GM06990 (cell line): ENCODE data around the gene PANK4.
A peak's percentile ranks its signal among the peaks of the same experiment; 100 is the strongest.

Experiments
- DNase-seq: peaks from one replicate; pipeline ENCODE4 v3.0.0-alpha.2; 2011; ENCODE audit not compliant: insufficient read length; ENCODE audit errors: extremely low read depth
- H3K27me3 ChIP-seq: replicated peaks from 2 replicates; pipeline ENCODE4 v1.6.0; 2011; ENCODE audit warnings: low read length; ENCODE audit not compliant: control insufficient read depth, insufficient read depth
- H3K36me3 ChIP-seq: 2 replicates; pipeline ENCODE4 v1.5.1; 2011; ENCODE audit warnings: low read length; ENCODE audit not compliant: control insufficient read depth, insufficient read depth
- H3K4me3 ChIP-seq: replicated peaks from 2 replicates; pipeline ENCODE4 v1.5.1; 2011; ENCODE audit warnings: low read depth, mild to moderate bottlenecking, control low read depth, low read length
- TF ChIP-seq, protein P1 (sequence below): IDR thresholded peaks from 2 replicates; pipeline ENCODE4 v1.5.1; 2011; ENCODE audit warnings: low read length, control low read depth, mild to moderate bottlenecking, inconsistent platforms; ENCODE audit not compliant: insufficient read depth, poor library complexity, severe bottlenecking

PANK4 gene

DNA sequence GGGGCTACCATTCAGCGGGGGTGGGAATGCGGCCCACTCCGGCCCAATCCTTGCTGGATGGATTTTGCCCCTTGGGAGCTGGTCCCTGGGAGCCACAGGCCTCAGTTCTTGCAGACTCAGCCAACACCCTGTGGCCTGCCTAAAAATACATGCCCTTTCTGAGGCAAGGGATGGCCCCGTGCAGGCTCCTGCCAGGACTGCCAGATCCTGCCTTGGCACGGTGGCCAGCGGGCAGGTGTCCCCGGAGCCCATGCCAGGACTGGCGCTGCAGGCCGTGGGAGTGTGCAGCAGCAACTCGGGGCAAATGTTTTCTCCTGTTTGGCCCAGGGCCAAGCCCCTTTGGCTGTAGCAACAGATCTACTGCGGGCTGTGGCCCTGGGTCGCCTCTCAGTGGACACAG is 1.6 kb upstream of the PANK4 start:
- peaks cover 2% of the 10 kb centered on the region; the same call in 1 of the 2 replicates for H3K27me3 ChIP-seq
- TF ChIP-seq, protein P1, sequence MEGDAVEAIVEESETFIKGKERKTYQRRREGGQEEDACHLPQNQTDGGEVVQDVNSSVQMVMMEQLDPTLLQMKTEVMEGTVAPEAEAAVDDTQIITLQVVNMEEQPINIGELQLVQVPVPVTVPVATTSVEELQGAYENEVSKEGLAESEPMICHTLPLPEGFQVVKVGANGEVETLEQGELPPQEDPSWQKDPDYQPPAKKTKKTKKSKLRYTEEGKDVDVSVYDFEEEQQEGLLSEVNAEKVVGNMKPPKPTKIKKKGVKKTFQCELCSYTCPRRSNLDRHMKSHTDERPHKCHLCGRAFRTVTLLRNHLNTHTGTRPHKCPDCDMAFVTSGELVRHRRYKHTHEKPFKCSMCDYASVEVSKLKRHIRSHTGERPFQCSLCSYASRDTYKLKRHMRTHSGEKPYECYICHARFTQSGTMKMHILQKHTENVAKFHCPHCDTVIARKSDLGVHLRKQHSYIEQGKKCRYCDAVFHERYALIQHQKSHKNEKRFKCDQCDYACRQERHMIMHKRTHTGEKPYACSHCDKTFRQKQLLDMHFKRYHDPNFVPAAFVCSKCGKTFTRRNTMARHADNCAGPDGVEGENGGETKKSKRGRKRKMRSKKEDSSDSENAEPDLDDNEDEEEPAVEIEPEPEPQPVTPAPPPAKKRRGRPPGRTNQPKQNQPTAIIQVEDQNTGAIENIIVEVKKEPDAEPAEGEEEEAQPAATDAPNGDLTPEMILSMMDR = no peak
- no peaks in the 10 kb centered on the region for H3K36me3 ChIP-seq
- no peak overlapping the region for H3K4me3 ChIP-seq
- no peak for DNase-seq

DNA sequence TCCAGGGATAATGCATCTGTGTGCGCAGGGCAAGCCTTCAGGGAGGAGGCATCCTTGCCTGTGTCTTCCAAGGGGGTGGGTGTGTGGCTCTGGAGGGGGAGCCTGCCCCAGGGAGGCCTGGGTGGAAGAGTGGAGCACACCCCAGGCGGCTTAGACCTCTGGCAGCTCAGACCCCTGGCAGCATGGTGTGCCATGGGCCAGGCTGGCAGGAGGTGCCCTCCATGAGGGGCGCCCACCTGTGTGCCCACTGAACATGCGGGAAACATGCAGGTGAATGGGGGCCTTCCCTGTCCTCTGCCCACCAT is 1.1 kb upstream of the PANK4 start:
- TF ChIP-seq, protein P1 = no peak
- Histone ChIP-seq H3K27me3 (peaks cover 2% of the 10 kb centered on the region; the same call in 1 of the 2 replicates), H3K36me3 (no peaks in the 10 kb centered on the region), H3K4me3 (no peak overlapping the region)
- no peak for DNase-seq

DNA sequence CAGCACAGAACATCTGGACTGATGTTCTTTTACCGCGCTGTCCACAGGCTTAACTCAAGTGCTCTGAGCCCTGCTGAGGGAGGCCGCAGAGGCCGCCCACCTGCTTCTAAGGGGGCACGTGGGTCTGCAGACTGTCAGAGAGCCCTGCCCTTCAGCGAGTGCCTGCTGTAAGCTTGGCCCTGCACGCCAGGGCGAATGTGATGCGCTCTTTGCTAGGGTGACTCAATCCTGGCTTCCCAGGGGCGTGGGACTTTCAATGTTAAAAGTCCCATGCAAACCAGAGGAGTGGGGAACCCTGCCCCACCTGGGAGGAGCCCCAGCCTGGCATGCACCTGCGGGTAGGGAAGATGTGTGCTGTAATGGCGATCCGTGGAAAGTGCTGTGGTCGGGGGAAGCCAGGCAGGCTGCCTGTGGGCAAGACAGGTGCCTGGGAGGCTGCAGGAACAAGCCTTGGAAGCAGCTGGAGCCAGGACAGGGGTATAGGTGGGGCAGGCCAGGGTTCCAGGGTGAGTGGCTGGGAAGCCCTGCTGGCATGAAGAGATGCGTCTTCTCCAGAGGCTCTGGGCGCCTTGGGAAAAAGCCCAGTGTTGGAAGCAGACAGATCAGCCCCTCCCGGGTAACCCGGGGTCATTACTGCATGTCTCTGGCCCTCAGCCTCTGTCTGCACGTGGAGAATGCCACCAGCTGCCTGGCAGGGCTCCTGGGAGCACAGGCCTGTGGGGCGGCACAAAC is 594 bp upstream of the PANK4 start:
- TF ChIP-seq, protein P1 = no peak
- peak overlapping the region; percentile 69 for H3K4me3 ChIP-seq
- H3K36me3 ChIP-seq = no peaks in the 10 kb centered on the region
- DNase-seq = peak; percentile 69
- H3K27me3 ChIP-seq = peaks cover 2% of the 10 kb centered on the region; the same call in 1 of the 2 replicates

DNA sequence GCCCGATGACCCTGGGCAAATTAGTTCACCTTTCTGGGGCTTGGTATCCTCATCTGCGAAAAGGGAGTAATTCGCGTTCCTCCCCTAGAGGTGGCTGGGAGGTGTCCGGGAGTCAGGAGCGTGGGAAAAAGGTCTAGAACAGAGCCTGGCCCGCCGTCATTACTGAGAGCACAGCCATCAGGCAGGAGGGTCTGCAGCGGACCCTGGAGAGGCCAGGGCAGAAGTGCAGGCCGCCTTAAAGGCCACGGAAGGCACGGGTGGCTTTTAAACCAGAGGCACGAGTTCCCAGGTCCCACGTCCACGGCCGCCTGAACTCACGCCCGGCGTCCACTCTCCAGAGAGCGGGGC is 850 bp downstream of the PANK4 start:
- DNase-seq = no peak
- Histone ChIP-seq H3K27me3 (no peaks in the 10 kb centered on the region; the same call in 1 of the 2 replicates), H3K36me3 (peaks cover 7% of the 10 kb centered on the region), H3K4me3 (peak overlapping the region; percentile 78)
- TF ChIP-seq, protein P1 = no peak

DNA sequence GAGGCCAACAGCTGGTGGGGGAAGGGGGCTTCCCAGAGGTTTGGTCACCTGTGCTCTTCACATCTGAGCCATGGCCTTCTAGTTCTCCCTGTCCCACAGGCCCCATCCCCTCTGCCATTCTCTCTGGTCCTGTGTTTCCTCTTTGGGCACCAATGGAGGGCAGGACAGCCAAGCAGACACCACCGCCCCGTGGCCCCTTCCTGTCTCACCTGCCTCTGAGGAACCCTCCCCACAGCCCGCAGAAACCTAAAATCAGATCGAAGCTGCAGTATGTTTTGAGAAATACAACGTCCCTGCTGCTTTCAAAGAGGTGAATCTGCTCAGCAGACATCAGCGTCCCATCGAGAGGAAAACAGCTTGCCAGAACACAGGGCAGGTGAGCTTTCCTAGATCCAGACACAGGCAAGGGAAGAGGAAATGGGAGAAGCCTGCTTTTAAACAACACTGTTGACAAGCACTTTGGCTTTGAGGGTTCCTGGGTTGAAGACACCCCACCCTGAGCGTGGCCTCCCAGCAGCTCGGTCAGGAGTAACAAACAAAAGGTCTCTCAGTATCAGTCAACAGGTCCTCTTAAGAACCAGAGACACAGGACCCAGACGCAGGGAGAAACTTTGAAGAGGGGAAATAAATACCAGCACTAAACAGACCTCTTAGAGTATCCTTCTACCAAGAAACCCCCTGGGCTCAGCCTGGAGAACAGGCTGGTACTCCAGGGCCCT is 2.3 kb downstream of the PANK4 start:
- no peak overlapping the region; the same call in 1 of the 2 replicates for H3K4me3 ChIP-seq
- no peak for DNase-seq
- H3K27me3 ChIP-seq = no peaks in the 10 kb centered on the region
- TF ChIP-seq, protein P1 = no peak
- H3K36me3 ChIP-seq = peaks cover 16% of the 10 kb centered on the region
